Measurements from ENCODE around the gene PRM1.
"Not testable (repeated sequence)": the region's sequence is repeated elsewhere in the genome, so short reads cannot be mapped to it uniquely, and the experiment has no call there.

Gene PRM1

GRCh38 chr16:11298143-11298900 is 17.2 kb upstream of the PRM1 start:
- Histone ChIP-seq H3K9me3 (no peaks in the 10 kb centered on the region), H3K27me3 (no peaks in the 10 kb centered on the region), H3K9ac (peak overlapping the region; percentile 31; the same call in 1 of the 2 replicates), H3K4me1 (peaks cover 80% of the 10 kb centered on the region), H3K4me3 (no peak overlapping the region), H3K27ac (peak overlapping the region; percentile 72), H3K4me2 (peak overlapping the region; percentile 88), H4K20me1 (no peaks in the 10 kb centered on the region), H3K36me3 (no peaks in the 10 kb centered on the region)
- TF ChIP-seq Cebpa-rat (IDR thresholded peaks at IDR 0.05): no peak

DNA sequence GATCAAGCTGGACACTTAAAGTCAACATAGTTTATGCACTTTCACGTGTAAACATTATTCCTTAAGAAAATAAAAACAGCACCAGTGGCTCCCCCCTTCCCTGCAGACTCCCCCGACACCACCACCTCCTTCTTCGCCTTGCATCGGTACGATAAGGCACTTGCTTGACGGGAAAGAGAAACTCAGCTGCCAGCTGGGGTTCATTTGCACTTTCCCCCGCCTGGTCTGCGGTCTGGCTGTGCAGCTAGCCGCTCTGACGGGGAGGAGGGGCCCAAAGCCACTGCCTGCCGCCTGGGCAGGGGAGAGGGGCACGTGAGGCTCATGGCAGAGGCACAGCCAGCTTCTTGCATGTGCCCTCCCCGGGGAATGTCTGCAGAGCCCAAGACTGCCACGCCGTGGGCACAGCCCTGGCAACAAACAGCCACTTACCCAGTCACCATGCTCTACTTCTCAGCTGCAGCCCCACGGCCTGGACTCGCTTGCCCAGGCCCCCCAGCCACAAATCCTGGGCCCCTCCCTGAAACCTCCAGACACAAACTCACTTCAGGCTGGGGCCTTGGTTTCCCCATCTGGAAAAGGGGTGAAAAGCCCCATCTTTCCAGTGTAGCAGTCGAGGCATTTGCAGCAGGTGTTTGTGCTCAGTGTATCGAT is 16.5 kb upstream of the PRM1 start:
- peak overlapping the region; percentile 72 for H3K27ac ChIP-seq
- peak overlapping the region; percentile 88 for H3K4me2 ChIP-seq
- H3K27me3 ChIP-seq: no peaks in the 10 kb centered on the region
- peak overlapping the region; percentile 31; the same call in 1 of the 2 replicates for H3K9ac ChIP-seq
- no peaks in the 10 kb centered on the region for H3K36me3 ChIP-seq
- H3K4me1 ChIP-seq: peaks cover 82% of the 10 kb centered on the region
- H4K20me1 ChIP-seq: no peaks in the 10 kb centered on the region
- TF ChIP-seq Cebpa-rat (IDR thresholded peaks at IDR 0.05): no peak
- H3K9me3 ChIP-seq: no peaks in the 10 kb centered on the region
- peak overlapping the region; percentile 41; the same call in 1 of the 2 replicates for H3K4me3 ChIP-seq

DNA sequence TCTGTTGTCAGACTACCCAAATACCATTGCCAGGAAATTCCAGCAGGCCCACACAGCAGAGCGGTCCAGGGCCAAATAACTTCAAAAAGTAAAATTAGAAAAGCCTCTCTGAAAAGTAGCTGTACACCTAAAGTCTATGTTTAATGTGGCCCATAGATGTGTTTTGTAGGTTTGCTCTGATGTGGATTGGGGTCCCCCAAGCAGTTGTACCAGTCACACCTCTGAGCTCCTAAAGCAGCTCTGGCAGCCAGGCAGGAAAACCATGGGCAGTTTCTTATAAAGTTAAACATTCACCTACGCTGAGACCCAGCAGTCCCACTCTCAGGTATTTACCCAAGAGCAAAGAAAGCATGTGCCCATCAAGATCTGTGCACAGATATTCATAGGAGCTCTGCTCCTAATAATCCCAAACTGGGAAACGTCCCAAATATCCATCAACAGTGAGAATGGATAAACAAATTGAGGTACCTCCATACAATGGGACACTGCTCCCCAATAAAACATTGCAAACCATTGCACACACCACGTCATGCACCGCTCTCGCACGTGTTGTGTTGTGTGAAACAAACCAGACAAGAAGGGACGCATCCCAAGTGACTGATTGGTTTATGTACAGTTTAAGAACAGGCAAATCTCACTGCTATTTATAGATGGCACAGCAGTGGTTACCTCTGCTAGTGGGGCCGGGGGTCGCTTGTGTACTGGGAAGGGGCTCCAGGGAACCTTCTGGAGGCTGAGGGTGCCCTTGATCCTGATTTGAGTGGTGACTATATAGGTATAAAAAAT is 15.8 kb upstream of the PRM1 start:
- Histone ChIP-seq H3K9me3 (no peaks in the 10 kb centered on the region), H3K27me3 (no peaks in the 10 kb centered on the region), H3K9ac (peak overlapping the region; percentile 16; the same call in 1 of the 2 replicates), H3K4me1 (peaks cover 83% of the 10 kb centered on the region), H4K20me1 (no peaks in the 10 kb centered on the region), H3K27ac (peak overlapping the region; percentile 59), H3K4me3 (peak overlapping the region; percentile 41; the same call in 1 of the 2 replicates), H3K36me3 (no peaks in the 10 kb centered on the region), H3K4me2 (peak overlapping the region; percentile 88)
- TF ChIP-seq Cebpa-rat (IDR thresholded peaks at IDR 0.05): no peak

DNA sequence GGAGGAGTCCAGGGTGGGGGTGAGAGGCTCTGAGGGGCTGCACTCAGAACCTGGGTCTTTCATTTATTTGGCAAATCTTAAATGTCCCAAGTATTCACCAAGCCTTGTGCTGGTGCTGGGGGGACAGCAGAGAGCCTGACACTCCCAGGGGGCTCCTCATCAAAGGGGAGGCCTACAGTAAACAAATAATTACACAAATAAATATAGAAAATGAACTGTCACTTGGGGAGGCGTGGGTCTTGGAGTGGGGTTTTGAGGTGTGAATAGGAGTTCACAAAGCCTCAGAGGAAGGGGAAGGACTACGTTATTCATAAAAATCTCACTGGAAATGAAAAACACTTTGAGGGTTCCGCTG is 15.2 kb upstream of the PRM1 start:
- no peaks in the 10 kb centered on the region for H3K9me3 ChIP-seq
- H3K4me3 ChIP-seq: no peak overlapping the region
- H3K9ac ChIP-seq: peak overlapping the region; percentile 16; the same call in 1 of the 2 replicates
- H3K4me1 ChIP-seq: peaks cover 83% of the 10 kb centered on the region
- H3K4me2 ChIP-seq: peak overlapping the region; percentile 88
- no peaks in the 10 kb centered on the region for H4K20me1 ChIP-seq
- TF ChIP-seq Cebpa-rat (IDR thresholded peaks at IDR 0.05): no peak
- H3K27me3 ChIP-seq: no peaks in the 10 kb centered on the region
- H3K27ac ChIP-seq: peak overlapping the region; percentile 59
- H3K36me3 ChIP-seq: no peaks in the 10 kb centered on the region

DNA sequence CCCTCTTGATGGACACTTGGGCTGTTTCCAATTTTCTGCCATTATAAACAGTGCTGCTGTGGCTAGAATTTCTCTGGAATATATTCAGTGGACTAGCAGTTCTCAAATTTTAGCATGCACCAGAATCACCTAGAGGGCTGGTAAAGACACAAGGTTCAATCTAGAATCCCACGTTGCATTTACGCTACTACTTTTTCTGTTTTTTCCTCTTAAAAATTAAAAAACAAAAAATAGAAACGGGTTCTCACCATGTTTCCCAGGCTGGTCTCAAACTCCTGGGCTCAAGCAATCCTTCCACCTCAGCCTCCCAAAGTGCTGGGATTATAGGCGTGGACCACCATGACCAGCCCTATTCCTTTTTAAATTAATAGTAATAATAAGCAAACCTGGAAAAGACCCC is 14.5 kb upstream of the PRM1 start:
- Histone ChIP-seq H3K4me3 (no peak overlapping the region), H3K27ac (peak overlapping the region; percentile 59), H3K36me3 (no peaks in the 10 kb centered on the region), H3K9me3 (no peaks in the 10 kb centered on the region), H3K4me1 (peaks cover 81% of the 10 kb centered on the region), H3K4me2 (peak overlapping the region; percentile 88), H4K20me1 (no peaks in the 10 kb centered on the region), H3K9ac (no peak overlapping the region; the same call in 1 of the 2 replicates), H3K27me3 (no peaks in the 10 kb centered on the region)
- TF ChIP-seq Cebpa-rat (IDR thresholded peaks at IDR 0.05): no peak

DNA sequence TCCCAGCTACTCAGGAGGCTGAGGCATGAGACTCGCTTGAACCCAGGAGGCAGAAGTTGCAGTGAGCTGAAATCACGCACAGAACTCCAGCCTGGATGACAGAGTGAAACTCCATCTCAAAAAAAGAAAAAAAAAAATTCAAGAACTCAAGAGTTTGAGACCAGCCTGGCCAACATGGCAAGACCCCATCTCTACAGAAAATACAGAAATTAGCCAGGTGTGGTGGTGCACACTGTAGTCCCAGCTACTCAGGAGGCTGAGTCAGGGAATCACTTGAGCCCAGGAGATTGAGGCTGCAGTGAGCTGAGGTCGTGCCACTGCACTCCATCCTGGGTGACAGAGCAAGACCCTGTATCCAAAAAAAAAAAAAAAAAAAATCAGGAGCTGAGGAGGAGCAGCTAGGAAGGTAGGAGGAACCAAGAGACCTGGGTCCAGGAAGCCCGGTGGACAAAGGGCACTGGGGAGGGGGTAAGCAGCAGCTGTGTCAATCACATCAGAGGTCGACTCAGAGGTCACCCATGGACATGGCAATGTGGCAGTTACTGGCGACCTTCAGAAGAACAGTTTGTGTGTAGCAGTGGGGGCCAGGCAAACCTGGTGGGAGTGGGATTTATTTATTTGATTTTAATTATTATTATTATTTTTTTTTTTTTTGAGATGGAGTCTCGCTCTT is 11.1 kb upstream of the PRM1 start:
- H3K27me3 ChIP-seq: no peaks in the 10 kb centered on the region
- no peak overlapping the region for H3K4me2 ChIP-seq
- H4K20me1 ChIP-seq: no peaks in the 10 kb centered on the region
- H3K4me1 ChIP-seq: peaks cover 47% of the 10 kb centered on the region
- H3K9me3 ChIP-seq: no peaks in the 10 kb centered on the region
- H3K36me3 ChIP-seq: no peaks in the 10 kb centered on the region
- H3K4me3 ChIP-seq: no peak overlapping the region
- H3K9ac ChIP-seq: no peak overlapping the region
- no peak overlapping the region for H3K27ac ChIP-seq
- TF ChIP-seq Cebpa-rat (IDR thresholded peaks at IDR 0.05): no peak

DNA sequence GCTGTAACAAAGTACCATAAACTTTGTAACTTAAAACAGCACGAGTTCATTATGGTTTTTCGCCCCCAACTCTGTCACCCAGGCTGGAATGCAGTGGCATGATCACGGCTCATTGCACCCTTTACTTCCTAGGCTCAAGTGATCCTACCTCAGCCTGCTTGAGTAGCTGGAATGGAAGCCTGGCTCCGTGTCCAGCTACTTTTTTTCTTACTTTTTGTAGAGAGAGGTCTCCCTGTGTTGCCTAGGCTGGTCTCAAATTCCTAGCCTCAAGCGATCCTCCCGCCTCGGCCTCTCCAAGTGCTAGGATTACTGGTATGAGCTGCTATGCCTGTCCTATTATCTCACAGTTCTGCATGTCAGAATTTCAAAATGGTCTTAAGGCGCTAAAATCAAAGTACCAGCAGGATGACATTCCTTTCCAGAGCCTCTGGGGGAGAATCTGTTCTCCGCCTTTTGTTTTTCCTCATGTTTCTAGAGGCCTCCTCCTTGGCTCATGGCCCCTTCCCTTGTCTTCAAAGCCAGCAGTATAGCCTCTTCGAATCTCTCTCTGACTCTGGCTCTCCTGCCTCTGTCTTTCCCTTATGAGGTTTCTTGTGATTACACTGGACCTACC is 10.1 kb upstream of the PRM1 start:
- Histone ChIP-seq H3K4me2 (no peak overlapping the region), H3K36me3 (no peaks in the 10 kb centered on the region), H3K4me3 (no peak overlapping the region), H3K4me1 (peaks cover 44% of the 10 kb centered on the region), H3K9me3 (no peaks in the 10 kb centered on the region), H4K20me1 (no peaks in the 10 kb centered on the region), H3K27me3 (no peaks in the 10 kb centered on the region), H3K9ac (no peak overlapping the region), H3K27ac (no peak overlapping the region)
- TF ChIP-seq Cebpa-rat (IDR thresholded peaks at IDR 0.05): no peak

GRCh38 chr16:11290102-11290893 is 9.2 kb upstream of the PRM1 start:
- Histone ChIP-seq H3K9ac (no peak overlapping the region), H4K20me1 (no peaks in the 10 kb centered on the region), H3K36me3 (no peaks in the 10 kb centered on the region), H3K4me1 (peaks cover 35% of the 10 kb centered on the region), H3K4me3 (no peak overlapping the region), H3K4me2 (no peak overlapping the region), H3K27me3 (no peaks in the 10 kb centered on the region), H3K27ac (no peak overlapping the region), H3K9me3 (no peaks in the 10 kb centered on the region)
- TF ChIP-seq Cebpa-rat (IDR thresholded peaks at IDR 0.05): no peak

GRCh38 chr16:11289696-11290095 is 8.6 kb upstream of the PRM1 start:
- not testable (repeated sequence) for H3K27ac ChIP-seq, H3K4me3 ChIP-seq, H4K20me1 ChIP-seq, H3K4me2 ChIP-seq, H3K36me3 ChIP-seq, H3K27me3 ChIP-seq, H3K9me3 ChIP-seq, H3K9ac ChIP-seq
- peaks cover 29% of the 10 kb centered on the region for H3K4me1 ChIP-seq

All from BLaER1 (cell line).